Mucosa of descending colon (tissue), 3 donors: Measurements from ENCODE around the gene LIF. TPM values are rescaled to one million over a fixed set of nuclear protein-coding genes. Genes with fewer than 3 reads are reported as not detected.

Experiments used
- ATAC-seq: fragments of 200-7000 bp; cut with Tn5 transposase; one replicate; pipeline ENCODE4 v1.9.1; 2020; ENCODE audit warnings: mild to moderate bottlenecking, moderate library complexity
- DNase-seq, 3 donors: peaks; one replicate each; pipeline ENCODE4 v3.0.0-alpha.2; 2020
- H3K36me3 ChIP-seq: fragments of 200-600 bp; one replicate; pipeline ENCODE4 v1.8.0; 2021; ENCODE audit warnings: low read depth, mild to moderate bottlenecking
- H3K4me1 ChIP-seq: fragments of 200-600 bp; one replicate; pipeline ENCODE4 v1.8.0; 2021; ENCODE audit warnings: low read depth, mild to moderate bottlenecking
- H3K4me3 ChIP-seq: fragments of 200-600 bp; one replicate; pipeline ENCODE4 v1.8.0; 2021; ENCODE audit warnings: mild to moderate bottlenecking
- H3K9me3 ChIP-seq: fragments of 200-600 bp; one replicate; pipeline ENCODE4 v1.8.0; 2021; ENCODE audit warnings: mild to moderate bottlenecking
- CTCF ChIP-seq: fragments of 200-600 bp; IDR thresholded peaks from one replicate; pipeline ENCODE4 v1.8.0; 2022; ENCODE audit warnings: antibody characterized with exemption, mild to moderate bottlenecking
- intact Hi-C, 2 donors: fragments of 100-400 bp; cut with DNase I in 1 of 2; cut with micrococcal nuclease in 1 of 2; formaldehyde crosslinking; loops; one replicate each; pipeline versions ENCODE4 v1.11.0 to v1.11.1; 2022; cut with DNase I, micrococcal nuclease
- total RNA-seq, 3 donors: library from RNA; stranded (reverse); fragmentation: NEBNext Ultra II Directional in 2 of 3; extraction: Animal tissue kit (Norgen Biotek cat#: 25700) in 2 of 3; gene quantifications; one replicate each; pipeline versions ENCODE4 v1.2.1 to v1.2.4, GENCODE V29; 2021 to 2023
- donor health status: DM: no; HTN: no; CAD: no; lungs with moderate emphysema.
- donor health status: DM: no; HTN: no; CAD: no.
- donor health status: DM: no; HTN: yes; CAD: no.

LIF gene
- total RNA-seq, 3 donors from 2014 or later: 9.1 to 10.0 (median 9.9) TPM

- DNase-seq: no peak
- ATAC-seq: no peak
- Histone ChIP-seq H3K4me3 (no peak overlapping the region), H3K36me3 (no peaks in the 10 kb centered on the region), H3K4me1 (peaks cover 14% of the 10 kb centered on the region), H3K9me3 (no peaks in the 10 kb centered on the region)
- no peak for TF ChIP-seq CTCF
- intact Hi-C loops: no loop called here
Measured at GRCh38 chr22:30196880-30197336, 49.7 kb downstream of the LIF start.

GRCh38 chr22:30196141-30196879 lies 50.2 kb downstream of the LIF start:
- ATAC-seq: peak; percentile 83
- H3K9me3 ChIP-seq: no peaks in the 10 kb centered on the region
- intact Hi-C loops: no loop called here
- H3K36me3 ChIP-seq: no peaks in the 10 kb centered on the region
- no peak overlapping the region for H3K4me3 ChIP-seq
- DNase-seq: peak; percentile 46 to 83 (median 67)
- no peak for TF ChIP-seq CTCF
- H3K4me1 ChIP-seq: peaks cover 14% of the 10 kb centered on the region

- H3K4me1 ChIP-seq: peaks cover 14% of the 10 kb centered on the region
- H3K36me3 ChIP-seq: no peaks in the 10 kb centered on the region
- intact Hi-C loops: no loop called here
- TF ChIP-seq CTCF: no peak
- no peak overlapping the region for H3K4me3 ChIP-seq
- H3K9me3 ChIP-seq: no peaks in the 10 kb centered on the region
- ATAC-seq (no peak), DNase-seq (no peak)
Measured at GRCh38 chr22:30195245-30196140, 51.1 kb downstream of the LIF start.

- Histone ChIP-seq H3K36me3 (no peaks in the 10 kb centered on the region), H3K4me1 (peaks cover 14% of the 10 kb centered on the region), H3K9me3 (no peaks in the 10 kb centered on the region), H3K4me3 (no peak overlapping the region)
- DNase-seq: no peak
- intact Hi-C loops: no loop called here
- no peak for ATAC-seq
- no peak for TF ChIP-seq CTCF
Measured at GRCh38 chr22:30193031-30193775, 53.4 kb downstream of the LIF start.

- ATAC-seq (no peak), DNase-seq (no peak)
- intact Hi-C loops: no loop called here
- Histone ChIP-seq H3K9me3 (no peaks in the 10 kb centered on the region), H3K4me3 (no peak overlapping the region), H3K4me1 (peaks cover 14% of the 10 kb centered on the region), H3K36me3 (no peaks in the 10 kb centered on the region)
- no peak for TF ChIP-seq CTCF
Measured at GRCh38 chr22:30192427-30192826, 54.1 kb downstream of the LIF start.
